HG03175 (cell line): ENCODE results near the gene HMGA1.

Experiments
- ATAC-seq: cut with Tn5 transposase; IDR thresholded peaks from one replicate; pipeline ENCODE4 v1.9.1; 2021; ENCODE audit warnings: mild to moderate bottlenecking, moderate library complexity; ENCODE audit not compliant: unreplicated experiment

HMGA1 gene

DNA sequence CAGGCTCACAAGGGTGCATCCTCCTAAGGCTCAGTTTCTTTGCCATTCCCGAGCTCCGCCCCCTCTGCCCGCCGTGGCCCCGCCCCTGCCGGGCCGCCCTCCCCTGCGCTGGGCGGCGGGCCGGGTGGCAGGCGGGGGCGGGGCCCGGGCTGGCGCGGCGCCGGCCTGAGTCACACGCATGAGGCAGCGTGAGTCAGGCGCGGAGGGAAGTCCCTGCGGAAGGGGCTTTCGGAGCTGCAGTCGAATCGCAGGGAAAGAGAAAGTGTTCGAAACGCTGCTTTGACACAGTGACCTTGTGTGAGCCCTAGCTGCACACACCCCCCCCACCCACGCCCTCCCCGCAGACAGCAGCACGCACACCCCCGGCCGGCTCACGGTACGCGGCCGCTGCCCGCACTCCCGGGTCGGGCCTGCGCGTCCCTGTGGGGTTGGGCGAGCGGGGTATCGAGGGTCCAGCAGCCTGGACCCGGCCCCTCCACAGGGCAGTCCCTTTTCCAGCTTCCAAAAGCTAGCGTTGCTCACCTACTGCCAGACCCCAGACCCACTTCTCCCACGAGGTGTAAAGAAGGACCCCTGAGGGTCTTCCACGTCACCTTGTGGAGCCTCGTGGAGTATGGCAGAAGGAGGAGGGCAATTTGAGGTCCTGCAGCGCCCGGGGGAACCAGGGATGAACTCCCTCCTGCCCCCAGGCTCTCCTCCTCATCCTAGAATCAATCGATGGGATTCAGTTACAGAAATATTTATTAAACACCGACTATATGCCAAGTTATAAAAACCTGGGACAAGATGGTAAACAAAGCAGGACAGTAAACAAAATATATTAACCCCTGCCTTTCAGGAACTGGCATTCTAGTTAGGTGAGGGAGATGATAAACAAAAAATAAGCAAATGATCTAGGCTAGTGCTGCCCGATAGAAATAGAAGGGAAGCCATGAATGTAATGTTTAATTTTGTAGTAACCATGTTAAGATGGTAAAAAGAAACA lies 12.4 kb upstream of the HMGA1 start:
- ATAC-seq: peak; percentile 81

- no peak for ATAC-seq
Measured at GRCh38 chr6:34225551-34225950, 11.1 kb upstream of the HMGA1 start.

DNA sequence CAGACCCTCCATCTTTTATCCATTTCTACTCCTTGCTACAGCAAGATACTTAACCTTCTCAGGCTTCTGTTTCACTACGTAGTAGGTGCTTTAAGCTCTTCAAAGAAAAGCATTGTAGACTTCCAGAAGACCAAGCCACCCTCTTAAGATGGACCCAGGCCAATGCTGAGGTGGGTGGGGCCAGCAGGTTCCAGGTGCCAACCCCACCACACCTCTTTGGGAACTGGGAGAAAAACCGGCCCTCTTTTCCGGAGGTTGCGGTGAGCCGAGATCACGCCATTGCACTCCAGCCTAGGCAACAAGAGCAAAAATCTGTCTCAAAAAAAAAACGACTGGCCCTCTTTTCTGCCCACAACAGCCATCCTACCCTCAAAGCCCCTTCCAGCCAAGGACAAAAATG lies 10.6 kb upstream of the HMGA1 start:
- ATAC-seq: no peak

DNA sequence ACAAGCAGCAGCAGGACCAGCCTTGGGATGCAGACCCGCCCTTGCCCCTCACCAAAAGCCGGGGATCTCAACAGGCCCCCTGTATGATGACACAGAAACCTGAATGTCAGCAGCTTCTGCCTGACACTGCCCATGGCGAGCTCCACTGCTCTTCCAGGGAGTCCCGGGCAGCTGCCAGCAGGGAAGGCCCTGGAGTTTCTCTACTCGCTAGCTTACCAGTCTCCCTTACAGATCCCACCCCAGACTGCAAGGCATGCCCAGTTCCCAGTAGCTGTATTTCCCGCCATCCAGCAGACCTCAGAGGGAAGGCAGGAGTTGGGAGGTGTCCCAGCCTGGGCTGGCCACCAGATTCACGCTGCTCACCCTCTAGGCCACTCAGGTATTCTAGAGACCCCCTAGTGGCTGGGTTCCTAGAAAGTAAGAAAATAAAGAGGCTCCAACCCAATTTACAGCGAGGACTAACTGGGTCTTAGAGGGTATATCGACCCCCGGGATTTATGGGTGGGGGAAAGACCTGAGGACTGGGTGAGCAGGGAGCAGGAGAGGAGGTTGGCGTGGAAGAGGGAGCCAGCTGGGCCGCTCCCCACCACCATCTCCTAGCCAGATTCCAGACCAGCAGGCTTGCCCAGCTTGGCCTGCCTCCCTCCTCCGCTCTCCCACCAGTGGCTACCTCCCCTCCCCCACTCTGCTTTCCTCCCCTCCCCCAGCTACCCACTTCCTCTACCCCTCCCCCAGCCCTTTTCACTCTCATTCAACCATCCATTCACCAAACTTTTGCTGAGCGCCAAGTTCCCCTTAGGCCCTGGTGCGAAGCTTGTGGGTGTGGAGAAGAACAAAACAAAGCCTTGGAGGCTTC lies 9.7 kb upstream of the HMGA1 start:
- ATAC-seq: no peak

- no peak for ATAC-seq
Measured at GRCh38 chr6:34227761-34228421, 8.8 kb upstream of the HMGA1 start.

DNA sequence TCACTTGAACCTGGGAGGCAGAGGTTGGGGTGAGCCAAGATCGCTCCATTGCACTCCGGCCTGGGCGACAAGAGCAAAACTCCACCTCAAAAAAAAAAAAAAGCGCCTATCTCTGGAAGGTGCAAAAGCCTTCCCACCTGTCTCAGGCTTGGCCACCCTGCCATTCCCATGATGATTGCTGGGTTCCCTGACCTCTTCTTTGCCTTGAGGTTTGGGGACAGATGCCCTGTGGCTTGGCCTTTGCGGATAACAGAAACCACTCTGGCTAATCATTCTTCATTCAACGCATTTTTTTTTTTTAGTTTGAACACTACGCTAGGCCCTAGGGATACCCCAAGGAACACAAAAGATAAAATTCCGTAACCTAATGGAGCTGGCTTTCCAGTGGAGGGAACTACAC lies 6.8 kb upstream of the HMGA1 start:
- no peak for ATAC-seq

- ATAC-seq: no peak
Measured at GRCh38 chr6:34230653-34231371, 5.9 kb upstream of the HMGA1 start.

GRCh38 chr6:34231566-34232336 lies 4.9 kb upstream of the HMGA1 start:
- ATAC-seq: no peak

GRCh38 chr6:34232901-34233300 lies 3.8 kb upstream of the HMGA1 start:
- no peak for ATAC-seq

- no peak for ATAC-seq
Measured at GRCh38 chr6:34233867-34234266, 2.8 kb upstream of the HMGA1 start.

GRCh38 chr6:34234667-34235306 lies 1.9 kb upstream of the HMGA1 start:
- ATAC-seq: no peak

DNA sequence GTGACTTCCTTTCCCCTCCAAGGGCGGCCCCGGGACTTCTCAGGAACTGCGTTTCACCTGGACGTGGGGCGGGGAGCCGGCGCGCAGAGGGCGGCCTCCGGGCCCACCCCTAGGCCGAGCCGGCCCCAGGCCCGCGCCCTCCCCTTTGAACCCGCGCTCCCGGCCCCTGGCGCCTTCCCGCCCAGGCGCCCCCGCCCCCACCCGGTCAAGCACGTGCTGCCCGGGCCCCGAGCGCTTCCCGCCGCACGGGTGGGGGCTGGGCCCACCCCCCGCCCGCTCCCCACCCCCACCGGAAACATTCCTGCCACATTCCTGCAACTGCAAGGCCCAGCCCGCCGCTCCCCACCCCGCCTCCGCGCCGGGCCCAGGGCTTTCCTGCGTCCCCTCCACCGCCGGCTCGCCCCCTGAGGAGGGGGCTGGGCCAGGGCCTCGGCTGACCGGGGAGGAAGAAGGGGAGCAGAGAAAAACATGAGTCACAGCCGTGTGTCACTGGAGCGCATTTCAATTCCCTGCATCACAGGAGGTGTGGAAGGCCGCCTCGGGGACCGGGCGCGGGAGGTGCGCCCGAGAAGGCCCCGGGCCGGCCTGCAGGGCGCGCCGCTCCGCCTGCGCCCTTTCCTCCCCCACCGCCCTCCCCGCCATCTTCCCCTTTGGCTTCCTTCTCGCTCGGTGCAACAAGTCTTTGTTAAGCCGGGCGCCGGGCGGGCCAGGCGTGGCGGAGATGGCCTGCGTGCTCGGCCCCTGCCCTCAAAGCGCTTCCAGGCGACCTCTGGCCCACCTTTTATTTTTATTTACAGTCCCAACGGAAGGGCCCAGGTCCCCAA lies 1.2 kb upstream of the HMGA1 start:
- ATAC-seq: peak; percentile 2

GRCh38 chr6:34236131-34236442 lies 586 bp upstream of the HMGA1 start:
- peak; percentile 11 for ATAC-seq

DNA sequence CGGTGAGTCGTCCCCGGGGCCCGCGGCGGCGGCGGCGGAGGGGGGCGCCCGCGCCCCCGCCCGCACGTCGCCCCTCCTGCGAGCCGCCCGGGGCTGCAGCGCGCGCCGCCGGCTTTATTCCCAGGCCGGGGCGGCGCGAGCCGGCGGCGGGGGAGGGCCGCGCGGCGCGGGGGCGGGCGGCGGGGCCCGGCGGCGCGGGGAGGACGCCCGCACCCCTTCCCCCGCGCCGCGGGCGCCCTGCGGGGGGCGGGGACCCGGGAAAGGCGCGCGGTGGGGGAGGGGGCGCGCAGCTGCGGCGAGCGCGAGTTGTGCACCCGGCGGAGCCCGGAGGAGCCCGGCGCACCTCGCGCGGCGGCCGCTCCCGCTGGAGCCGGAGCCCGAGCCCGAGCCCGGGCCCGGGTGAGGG lies 646 bp downstream of the HMGA1 start:
- peak; percentile 5 for ATAC-seq

DNA sequence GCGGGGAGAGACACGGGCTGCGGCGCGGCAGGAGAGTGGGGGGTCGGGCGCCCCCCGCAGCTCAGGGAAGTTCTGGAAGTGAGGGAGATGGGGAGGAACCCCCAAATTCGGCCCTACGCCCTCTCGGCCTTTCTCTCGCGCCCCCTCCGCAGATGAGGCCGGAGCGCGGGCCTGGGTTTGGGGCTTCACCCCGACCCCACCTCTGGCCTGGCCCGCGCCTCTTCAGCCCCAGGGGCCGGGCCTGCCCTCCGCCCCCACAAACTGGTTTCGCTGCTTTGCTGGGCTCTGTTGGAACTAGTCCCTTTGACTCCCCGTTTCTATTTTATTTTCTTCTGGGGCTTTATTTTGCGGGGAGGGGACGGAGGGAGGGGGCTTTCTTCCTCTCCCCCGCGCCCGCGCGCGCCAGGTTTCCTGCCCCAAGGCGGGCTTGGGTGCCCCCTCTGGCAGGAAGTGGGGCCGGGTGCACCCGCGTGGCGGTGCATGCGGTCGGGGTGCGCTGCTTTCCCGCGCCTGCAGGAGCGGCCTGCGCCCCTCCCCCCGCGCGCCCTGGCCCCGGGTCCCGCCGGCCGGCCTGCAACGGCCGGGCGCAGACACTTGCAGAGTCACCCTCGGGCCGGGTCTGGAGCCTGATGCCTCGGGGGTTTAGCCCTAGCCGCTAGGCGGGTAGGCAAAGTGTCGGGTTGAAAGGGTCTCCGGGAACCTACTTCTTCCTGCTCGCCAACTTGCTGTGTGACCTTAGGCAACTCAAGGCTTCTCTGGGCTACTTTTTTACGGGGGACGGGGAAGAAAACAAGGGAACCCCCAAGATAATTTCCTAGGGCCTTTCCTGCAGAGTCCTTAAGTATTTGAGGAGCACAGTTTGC lies 1.3 kb downstream of the HMGA1 start:
- ATAC-seq: no peak

DNA sequence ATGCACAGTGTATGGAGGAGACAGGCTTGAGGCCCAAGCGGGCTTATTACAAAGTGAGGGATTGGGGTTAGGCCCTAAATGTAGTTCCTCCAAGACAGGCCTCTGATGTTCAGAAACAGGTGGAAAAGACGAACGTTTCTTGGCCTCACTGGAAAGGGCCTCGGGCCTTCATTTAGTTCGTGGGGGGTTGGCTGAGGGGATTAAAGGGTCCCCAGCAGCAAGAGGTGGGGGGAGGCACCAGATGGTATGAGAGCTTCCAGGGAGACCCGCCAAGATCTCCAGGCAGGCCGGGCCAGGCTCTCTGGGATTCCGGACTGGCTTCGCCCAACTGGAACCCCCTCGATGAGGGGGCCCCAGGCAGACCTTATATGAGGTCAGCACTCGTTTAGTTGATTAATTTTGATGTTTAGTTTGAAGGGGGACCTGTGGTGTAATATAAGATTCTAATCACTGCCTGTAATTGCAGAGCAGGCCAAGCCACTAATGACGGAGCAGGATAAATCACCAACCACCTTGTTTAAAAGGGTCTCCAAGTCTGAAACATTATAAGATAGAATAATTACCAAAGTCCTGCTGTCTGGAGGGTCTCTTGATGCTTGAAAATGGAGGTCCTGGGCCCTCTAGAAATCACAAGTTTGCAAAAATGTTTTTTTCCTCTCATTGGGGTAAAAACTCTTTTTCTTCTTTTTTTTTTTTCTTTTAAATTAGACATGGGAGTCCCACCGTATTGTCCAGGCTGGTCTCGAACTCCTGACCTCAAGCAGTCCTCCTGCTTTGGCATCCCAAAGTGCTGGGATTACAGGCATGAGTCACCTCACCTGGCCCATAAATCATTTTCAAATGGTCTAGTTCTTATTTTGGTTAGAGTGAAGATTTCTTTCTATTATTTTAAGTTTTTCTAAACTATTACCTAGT lies 2.2 kb downstream of the HMGA1 start:
- ATAC-seq: no peak

GRCh38 chr6:34239500-34239825 lies 2.8 kb downstream of the HMGA1 start:
- ATAC-seq: no peak
